ENCODE results near the gene FNDC11. TPM values are rescaled to one million over a fixed set of nuclear protein-coding genes. Genes with fewer than 3 reads are reported as not detected.
A peak's percentile ranks its signal among the peaks of the same experiment; 100 is the strongest.

FNDC11 gene
- total RNA-seq (100 to 1,000 TPM in 1 of 2 donors, 10 to 100 TPM in 1; 85.4 to 121 TPM), polyA plus RNA-seq (ENCODE audit: insufficient read depth, low read depth, low replicate concordance) (147 TPM)
- long read RNA-seq, donor 1, result 0 reads
- long read RNA-seq, donor 2, result 0 reads

- Histone ChIP-seq H3K36me3 (ENCODE audit: low read depth, missing control alignments) (no peaks in the 10 kb centered on the region), H3K27me3 (no peaks in the 10 kb centered on the region), H3K27ac (peak within 1 kb of the TSS in 1 of 2 donors; percentile 40), H3K4me3 (peak within 1 kb of the TSS; percentile 32 to 63), H3K9me3 (no peaks in the 10 kb centered on the region), H3K4me1 (peaks cover 6% of the 10 kb centered on the region)
- peak; percentile 41 for DNase-seq
- 0 to 10% methylated on average over 5 to 21 of the region's 34 CpGs for WGBS, 2 donors
- intact Hi-C loops (cut with DNase I; ENCODE audit: low total_unique reads), result no loop called here
- TF ChIP-seq CTCF (IDR thresholded peaks at IDR 0.05) (no peak), POLR2A (IDR thresholded peaks at IDR 0.05) (no peak)
Observed at GRCh38 chr20:63553933-63554290, at the start of gene FNDC11. FNDC11 (plus strand) TSS chr20:63554159; CDS start chr20:63555664, 1,505 bp downstream.

GRCh38 chr20:63504642-63505041 is 49.3 kb upstream of the FNDC11 start:
- DNase-seq, result no peak
- H3K4me1 ChIP-seq, result no peaks in the 10 kb centered on the region
- H3K36me3 ChIP-seq (ENCODE audit: low read depth, missing control alignments), result no peaks in the 10 kb centered on the region
- TF ChIP-seq POLR2A (IDR thresholded peaks at IDR 0.05), result no peak
- TF ChIP-seq CTCF (IDR thresholded peaks at IDR 0.05), result no peak
- no peaks in the 10 kb centered on the region for H3K9me3 ChIP-seq
- WGBS, 2 donors, result 91 to 93% methylated on average over 9 of the region's 9 CpGs
- no peak overlapping the region for H3K27ac ChIP-seq
- no peak overlapping the region for H3K4me3 ChIP-seq
- H3K27me3 ChIP-seq, result no peaks in the 10 kb centered on the region
- intact Hi-C loops (cut with DNase I; ENCODE audit: low total_unique reads), result no loop called here

GRCh38 chr20:63505281-63505680 is 48.7 kb upstream of the FNDC11 start:
- H3K27ac ChIP-seq, result no peak overlapping the region
- 90 to 91% methylated on average over 6 to 8 of the region's 8 CpGs for WGBS, 2 donors
- no peaks in the 10 kb centered on the region for H3K4me1 ChIP-seq
- intact Hi-C loops (cut with DNase I; ENCODE audit: low total_unique reads), result no loop called here
- no peaks in the 10 kb centered on the region for H3K27me3 ChIP-seq
- no peak for DNase-seq
- H3K36me3 ChIP-seq (ENCODE audit: low read depth, missing control alignments), result no peaks in the 10 kb centered on the region
- no peak overlapping the region for H3K4me3 ChIP-seq
- TF ChIP-seq POLR2A (IDR thresholded peaks at IDR 0.05) (no peak), CTCF (IDR thresholded peaks at IDR 0.05) (no peak)
- no peaks in the 10 kb centered on the region for H3K9me3 ChIP-seq

GRCh38 chr20:63505723-63506122 is 48.2 kb upstream of the FNDC11 start:
- TF ChIP-seq POLR2A (IDR thresholded peaks at IDR 0.05) (no peak), CTCF (IDR thresholded peaks at IDR 0.05) (no peak)
- no peaks in the 10 kb centered on the region for H3K36me3 ChIP-seq (ENCODE audit: low read depth, missing control alignments)
- intact Hi-C loops (cut with DNase I; ENCODE audit: low total_unique reads), result no loop called here
- no peak overlapping the region for H3K27ac ChIP-seq
- H3K4me1 ChIP-seq, result no peaks in the 10 kb centered on the region
- 65 to 83% methylated on average over 11 to 12 of the region's 12 CpGs for WGBS, 2 donors
- no peak overlapping the region for H3K4me3 ChIP-seq
- H3K27me3 ChIP-seq, result no peaks in the 10 kb centered on the region
- no peaks in the 10 kb centered on the region for H3K9me3 ChIP-seq
- DNase-seq, result no peak

GRCh38 chr20:63507083-63507743 is 46.7 kb upstream of the FNDC11 start:
- no peaks in the 10 kb centered on the region for H3K4me1 ChIP-seq
- H3K9me3 ChIP-seq, result no peaks in the 10 kb centered on the region
- no peaks in the 10 kb centered on the region for H3K27me3 ChIP-seq
- no peak for DNase-seq
- no peak overlapping the region for H3K4me3 ChIP-seq
- H3K27ac ChIP-seq, result no peak overlapping the region
- 92% methylated on average over 27 to 30 of the region's 30 CpGs for WGBS, 2 donors
- H3K36me3 ChIP-seq (ENCODE audit: low read depth, missing control alignments), result no peaks in the 10 kb centered on the region
- intact Hi-C loops (cut with DNase I; ENCODE audit: low total_unique reads), result no loop called here
- TF ChIP-seq POLR2A (IDR thresholded peaks at IDR 0.05), result no peak
- TF ChIP-seq CTCF (IDR thresholded peaks at IDR 0.05), result no peak
